Fibroblast of lung (primary cell): Measurements from ENCODE around the gene MAPK9. TPM values are rescaled to one million over a fixed set of nuclear protein-coding genes. Genes with fewer than 3 reads are reported as not detected.
A peak's percentile ranks its signal among the peaks of the same experiment; 100 is the strongest.

Source experiments
- DNase-seq, 2 donors: peaks; one replicate each; pipeline versions ENCODE4 v3.0.0 to v3.0.0-alpha.2; 2010; ENCODE audit warnings: low read depth in 2 of 2
- H2AFZ ChIP-seq: 2 replicates; pipeline ENCODE4 v1.5.1; 2012; ENCODE audit warnings: low read length, control low read depth, inconsistent platforms
- H3K27ac ChIP-seq: 2 replicates; pipeline ENCODE4 v1.5.1; 2011; ENCODE audit warnings: low read length, control low read depth; ENCODE audit not compliant: insufficient read depth
- H3K27me3 ChIP-seq: 2 replicates; pipeline ENCODE4 v1.5.1; 2011; ENCODE audit warnings: mild to moderate bottlenecking, low read length; ENCODE audit not compliant: control insufficient read depth, insufficient read depth
- H3K36me3 ChIP-seq: 2 replicates; pipeline ENCODE4 v1.5.1; 2011; ENCODE audit warnings: low read length; ENCODE audit not compliant: control insufficient read depth, insufficient read depth
- H3K4me1 ChIP-seq: 2 replicates; pipeline ENCODE4 v1.5.1; 2011; ENCODE audit warnings: low read length; ENCODE audit not compliant: control insufficient read depth, insufficient read depth; ENCODE audit errors: extremely low read depth
- H3K4me2 ChIP-seq: 2 replicates; pipeline ENCODE4 v1.5.1; 2011; ENCODE audit warnings: low read length, control low read depth; ENCODE audit not compliant: insufficient read depth; ENCODE audit errors: extremely low read depth
- H3K4me3 ChIP-seq, 4 experiments: fragments of 200-600 bp in 1 of 4; sonication (generic) in 1 of 4; replicated peaks in 1 of 4; 2 replicates each; pipeline ENCODE4 v1.5.1; 2011 to 2016; ENCODE audit warnings: low read length in 4 of 4, low read depth in 3 of 4, mild to moderate bottlenecking in 3 of 4, control low read depth in 2 of 4, inconsistent platforms in 1 of 4, mixed read lengths in 1 of 4; ENCODE audit not compliant: insufficient read depth in 1 of 4; ENCODE audit errors: control extremely low read depth in 1 of 4
- H3K79me2 ChIP-seq: 2 replicates; pipeline ENCODE4 v1.5.1; 2012; ENCODE audit warnings: mild to moderate bottlenecking, low read length, inconsistent platforms; ENCODE audit not compliant: control insufficient read depth, insufficient read depth
- H3K9ac ChIP-seq: 2 replicates; pipeline ENCODE4 v1.5.1; 2011; ENCODE audit warnings: mild to moderate bottlenecking, low read length, control low read depth; ENCODE audit not compliant: insufficient read depth
- H3K9me3 ChIP-seq: 2 replicates; pipeline ENCODE4 v1.5.1; 2012; ENCODE audit warnings: low read depth, low read length; ENCODE audit not compliant: control insufficient read depth, insufficient read depth
- H4K20me1 ChIP-seq: 2 replicates; pipeline ENCODE4 v1.5.1; 2011; ENCODE audit warnings: low read length; ENCODE audit not compliant: control insufficient read depth, insufficient read depth; ENCODE audit errors: extremely low read depth
- CTCF ChIP-seq, 2 donors: IDR thresholded peaks in 1 of 2; conservative IDR thresholded peaks in 1 of 2; 1 replicate in 1 of 2; 2 replicates in 1 of 2; pipeline ENCODE4 v1.5.1; 2011 to 2012; ENCODE audit warnings: low read length in 2 of 2, control low read depth in 1 of 2, inconsistent platforms in 1 of 2, low read depth in 1 of 2, mild to moderate bottlenecking in 1 of 2
- EZH2 ChIP-seq: IDR thresholded peaks from 2 replicates; pipeline ENCODE4 v1.5.1; 2012; ENCODE audit warnings: low read length, control low read depth, mild to moderate bottlenecking; ENCODE audit errors: missing control alignments
- polyA plus RNA-seq, 2 donors: library from polyadenylated mRNA; depleted of rRNA in 1 of 2; stranded (reverse) in 1 of 2; unstranded in 1 of 2; fragments of >200 nt; gene quantifications; 2 replicates each; pipeline ENCODE4 v1.2.1, GENCODE V29; 2011 to 2012; ENCODE audit warnings: missing spikeins in 1 of 2
- total RNA-seq: library from RNA; depleted of rRNA; stranded (reverse); fragments of >200 nt; gene quantifications from 2 replicates; pipeline ENCODE4 v1.2.1, GENCODE V29; 2014

The MAPK9 gene
- total and polyA plus RNA-seq, 2 donors (not counting 1 experiment from before 2014, with no cell fraction given) = 27.6 to 36.8 TPM

GRCh38 chr5:180213657-180214207, 78.2 kb downstream of the MAPK9 start:
- H3K4me1 ChIP-seq = no peaks in the 10 kb centered on the region

GRCh38 chr5:180213256-180213600, 78.7 kb downstream of the MAPK9 start:
- peaks cover 3% of the 10 kb centered on the region for H3K9me3 ChIP-seq
- H2AFZ ChIP-seq = no peak overlapping the region
- no peaks in the 10 kb centered on the region for H3K36me3 ChIP-seq
- no peak for TF ChIP-seq CTCF (conservative IDR thresholded peaks at IDR 0.05 in 1 of 2, IDR thresholded peaks at IDR 0.05 in 1 of 2; ENCODE audit: low read depth in 1 of 2, low read length in 2 of 2)
- TF ChIP-seq EZH2 = no peak
- H3K4me3 ChIP-seq = no peak overlapping the region
- no peaks in the 10 kb centered on the region for H4K20me1 ChIP-seq
- peaks cover 3% of the 10 kb centered on the region for H3K27me3 ChIP-seq
- no peak overlapping the region for H3K27ac ChIP-seq
- H3K4me2 ChIP-seq = no peak overlapping the region
- no peak overlapping the region for H3K9ac ChIP-seq
- H3K4me1 ChIP-seq = no peaks in the 10 kb centered on the region
- no peak for DNase-seq
- H3K79me2 ChIP-seq = no peaks in the 10 kb centered on the region

More at GRCh38 chr5:180213657-180214207, 78.2 kb downstream of the MAPK9 start:
- no peak overlapping the region for H3K27ac ChIP-seq
- no peak overlapping the region for H3K4me3 ChIP-seq
- TF ChIP-seq EZH2 = no peak
- no peak for TF ChIP-seq CTCF (conservative IDR thresholded peaks at IDR 0.05 in 1 of 2, IDR thresholded peaks at IDR 0.05 in 1 of 2; ENCODE audit: low read depth in 1 of 2, low read length in 2 of 2)
- H3K79me2 ChIP-seq = no peaks in the 10 kb centered on the region
- no peak for DNase-seq
- H3K4me2 ChIP-seq = no peak overlapping the region
- H4K20me1 ChIP-seq = no peaks in the 10 kb centered on the region
- no peaks in the 10 kb centered on the region for H3K27me3 ChIP-seq
- no peak overlapping the region for H2AFZ ChIP-seq
- peaks cover 3% of the 10 kb centered on the region for H3K9me3 ChIP-seq
- no peaks in the 10 kb centered on the region for H3K36me3 ChIP-seq
- H3K9ac ChIP-seq = no peak overlapping the region

GRCh38 chr5:180212363-180213255, 79.3 kb downstream of the MAPK9 start:
- H3K27ac ChIP-seq = no peak overlapping the region
- peaks cover 3% of the 10 kb centered on the region for H3K9me3 ChIP-seq
- no peak overlapping the region for H3K4me2 ChIP-seq
- DNase-seq = peak in 1 of 2 donors; percentile 21
- no peak overlapping the region for H2AFZ ChIP-seq
- peaks cover 9% of the 10 kb centered on the region for H3K27me3 ChIP-seq
- TF ChIP-seq CTCF (conservative IDR thresholded peaks at IDR 0.05 in 1 of 2, IDR thresholded peaks at IDR 0.05 in 1 of 2; ENCODE audit: low read depth in 1 of 2, low read length in 2 of 2) (no peak), EZH2 (no peak)
- H3K9ac ChIP-seq = no peak overlapping the region
- no peaks in the 10 kb centered on the region for H3K36me3 ChIP-seq
- H4K20me1 ChIP-seq = no peaks in the 10 kb centered on the region
- no peaks in the 10 kb centered on the region for H3K4me1 ChIP-seq
- H3K79me2 ChIP-seq = no peaks in the 10 kb centered on the region
- H3K4me3 ChIP-seq = no peak overlapping the region
